ENCODE measurements around the gene IGFBP3.

The IGFBP3 gene

GRCh38 chr7:45922810-45923209 is 1.7 kb upstream of the IGFBP3 start:
- peak; percentile 60 for DNase-seq (ENCODE audit: low spot score)

DNA sequence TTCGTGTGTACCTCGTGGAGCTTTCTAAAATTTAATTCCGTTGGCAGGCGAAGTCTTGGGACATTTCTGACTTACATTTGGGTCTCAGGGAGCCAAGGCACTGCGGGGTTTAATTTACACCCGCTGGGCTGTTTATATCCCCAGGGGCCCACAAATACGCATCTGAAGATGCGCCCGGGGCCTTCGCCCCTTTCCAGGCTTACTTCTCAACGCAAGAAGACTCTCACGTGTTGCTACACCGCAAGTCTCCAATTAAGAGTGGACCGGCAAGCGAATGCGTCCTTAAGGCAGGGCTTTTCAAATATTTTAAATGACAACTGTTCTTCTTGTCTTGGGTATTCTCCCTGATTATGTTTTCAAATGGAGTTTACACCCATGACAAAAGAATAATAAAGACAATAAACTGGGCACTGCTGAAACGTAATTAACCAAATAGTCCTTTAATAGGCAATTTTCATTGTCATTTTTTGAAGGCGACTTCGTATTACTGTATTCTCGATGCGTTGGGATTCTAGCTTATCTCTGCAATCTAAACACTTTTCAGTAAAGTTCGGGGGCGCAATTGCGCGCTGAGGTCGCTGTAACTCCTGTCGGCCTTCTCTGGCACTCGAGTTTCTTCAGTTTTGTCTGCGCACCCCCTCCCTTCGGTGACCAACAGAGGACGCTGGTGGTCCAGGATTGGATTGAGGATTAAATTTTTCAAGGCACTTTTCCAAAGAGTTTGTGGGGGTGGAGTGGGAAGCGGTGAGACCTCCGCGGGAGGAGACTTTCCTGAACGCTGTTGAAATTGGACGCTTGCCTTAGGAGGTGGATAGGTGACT is 837 bp upstream of the IGFBP3 start:
- peak; percentile 82 for DNase-seq (ENCODE audit: low spot score)

DNA sequence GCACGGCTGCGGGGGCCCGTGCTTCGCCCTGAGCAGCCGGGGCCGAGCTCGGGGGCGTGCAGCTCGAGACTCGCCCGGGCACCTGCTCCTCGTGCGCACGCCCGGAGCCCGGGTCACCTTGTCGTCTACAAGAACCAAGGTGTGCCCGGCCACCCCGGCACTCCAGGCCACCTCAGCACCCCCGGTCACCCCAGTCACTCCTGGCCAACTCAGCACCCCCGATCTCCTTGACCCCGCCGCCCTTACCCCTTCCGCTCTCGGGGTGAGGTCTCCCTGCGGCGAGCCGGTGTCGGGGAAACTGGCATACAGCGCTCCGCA is 268 bp upstream of the IGFBP3 start:
- DNase-seq (ENCODE audit: low spot score), result no peak

GRCh38 chr7:45919993-45920459 is 1.0 kb downstream of the IGFBP3 start:
- no peak for DNase-seq (ENCODE audit: low spot score)

- no peak for DNase-seq (ENCODE audit: low spot score)
Measured at GRCh38 chr7:45919231-45919784, 1.8 kb downstream of the IGFBP3 start.

GRCh38 chr7:45918556-45918955 is 2.5 kb downstream of the IGFBP3 start:
- DNase-seq (ENCODE audit: low spot score), result no peak

GRCh38 chr7:45917658-45918057 is 3.4 kb downstream of the IGFBP3 start:
- DNase-seq (ENCODE audit: low spot score), result peak; percentile 66

- no peak for DNase-seq (ENCODE audit: low spot score)
Measured at GRCh38 chr7:45917064-45917463, 4.0 kb downstream of the IGFBP3 start.

DNA sequence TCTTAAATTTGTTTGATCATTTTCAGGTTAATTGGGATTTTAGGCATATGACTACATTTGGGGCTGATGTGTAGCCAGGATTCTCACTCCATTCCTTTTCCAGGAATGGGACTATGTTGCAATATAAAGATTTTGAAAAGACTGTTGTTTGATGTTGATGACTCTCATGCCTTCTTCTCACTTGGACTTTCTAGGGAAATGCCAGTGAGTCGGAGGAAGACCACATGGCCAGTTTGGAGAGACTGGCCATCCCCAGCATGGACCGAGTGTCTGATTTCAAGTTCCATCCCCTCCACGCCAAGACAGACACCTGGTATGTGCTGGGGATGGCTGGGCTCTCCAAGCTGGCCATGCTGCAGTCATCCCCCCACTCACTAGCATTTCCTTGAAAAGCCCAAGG is 5.5 kb downstream of the IGFBP3 start:
- no peak for DNase-seq (ENCODE audit: low spot score)

DNA sequence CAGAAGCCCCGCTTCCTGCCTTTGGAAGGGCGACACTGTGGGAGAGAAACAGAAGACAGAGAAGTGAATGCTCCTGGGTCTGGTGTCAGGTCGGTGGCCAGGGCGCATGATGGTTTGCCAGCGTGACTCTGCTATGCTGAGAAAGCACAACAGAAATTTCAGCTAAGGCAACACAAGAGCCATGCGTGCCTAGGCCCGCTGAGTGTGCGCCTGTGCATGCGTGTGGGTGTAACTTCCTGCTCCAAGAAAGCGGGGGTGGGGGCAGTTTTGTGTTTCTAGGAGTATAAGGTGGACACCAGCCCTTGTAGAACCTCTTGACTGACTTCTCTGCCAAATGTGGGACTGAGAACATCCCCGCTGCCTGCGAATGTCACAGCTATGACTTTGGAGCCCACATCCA is 6.2 kb downstream of the IGFBP3 start:
- DNase-seq (ENCODE audit: low spot score), result no peak

- DNase-seq (ENCODE audit: low spot score), result no peak
Measured at GRCh38 chr7:45912972-45913371, 8.1 kb downstream of the IGFBP3 start.

DNA sequence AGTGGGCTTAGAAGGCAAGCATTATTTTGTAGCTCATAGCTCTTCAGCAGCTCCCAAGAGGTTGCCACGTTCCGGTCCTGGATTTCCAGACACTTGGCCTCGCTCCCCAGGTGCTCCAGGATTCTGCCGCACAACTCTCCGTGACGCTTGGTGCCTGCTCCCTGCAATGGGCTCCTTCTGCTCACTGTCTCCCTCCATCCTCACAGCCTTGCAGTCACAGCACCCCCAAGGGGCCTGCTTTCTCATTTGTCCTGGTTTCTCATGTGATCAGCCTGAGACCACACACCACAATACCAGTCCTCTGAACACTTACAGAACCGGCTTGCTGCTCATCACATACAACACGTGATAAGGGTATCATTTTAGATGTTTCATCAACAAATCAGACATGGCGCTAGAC is 9.8 kb downstream of the IGFBP3 start:
- DNase-seq (ENCODE audit: low spot score), result no peak

- DNase-seq (ENCODE audit: low spot score), result no peak
Measured at GRCh38 chr7:45910855-45911254, 10.2 kb downstream of the IGFBP3 start.

DNA sequence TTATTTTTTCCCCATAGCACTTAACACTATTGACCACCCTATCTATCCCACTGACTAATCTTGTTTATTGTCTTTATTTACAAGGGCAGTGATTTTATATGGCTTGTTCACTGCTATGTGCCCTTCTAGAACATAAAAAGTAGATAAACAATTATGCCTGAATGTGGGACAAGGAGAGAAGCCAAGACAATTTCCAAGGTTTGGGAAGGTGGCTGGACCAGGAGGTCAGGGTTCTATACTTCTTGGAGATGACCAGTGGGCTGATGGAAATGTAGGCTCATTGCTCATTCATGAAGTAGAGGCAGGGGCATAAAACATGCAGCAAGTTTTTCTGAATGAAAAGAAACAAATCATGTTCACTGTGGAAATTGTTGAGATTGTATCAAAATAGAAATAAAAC is 11.5 kb downstream of the IGFBP3 start:
- no peak for DNase-seq (ENCODE audit: low spot score)

DNA sequence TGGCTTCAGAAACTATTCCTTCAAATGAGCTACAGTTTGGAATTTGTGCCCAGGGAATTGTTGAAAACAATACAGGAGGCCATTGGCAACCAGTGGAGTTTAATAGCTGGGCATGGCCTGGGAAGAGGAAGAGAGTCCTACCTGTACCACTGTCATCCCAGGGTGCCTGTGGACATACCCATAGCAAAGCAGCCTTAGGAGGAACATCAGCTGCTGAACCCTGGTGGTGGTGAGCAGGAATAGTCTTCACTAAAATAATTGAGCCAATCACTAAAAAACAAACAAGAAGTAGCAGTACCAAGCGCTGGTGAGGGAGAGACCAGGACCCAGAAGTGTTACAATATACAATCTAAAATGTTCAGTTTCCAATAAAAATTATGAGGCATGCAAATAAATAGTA is 18.3 kb downstream of the IGFBP3 start:
- DNase-seq (ENCODE audit: low spot score), result no peak

GRCh38 chr7:45901566-45901965 is 19.5 kb downstream of the IGFBP3 start:
- no peak for DNase-seq (ENCODE audit: low spot score)

DNA sequence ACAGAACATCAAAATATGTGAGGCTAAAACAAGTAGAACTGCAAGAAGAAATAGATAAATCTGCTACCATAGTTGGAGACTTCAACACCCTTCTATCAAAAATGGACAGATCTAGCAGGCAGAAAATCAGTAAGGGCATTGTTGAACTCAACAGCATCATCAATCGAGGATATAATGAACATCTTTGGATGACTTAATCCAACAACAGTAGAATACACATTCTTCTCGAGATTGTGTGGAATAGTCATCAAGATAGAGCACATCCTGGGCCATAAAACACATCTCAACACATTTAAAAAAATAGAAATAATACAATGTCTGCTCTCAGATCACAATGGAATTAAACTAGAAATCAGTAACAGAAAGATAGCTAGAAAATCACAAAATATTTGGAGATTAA is 22.9 kb downstream of the IGFBP3 start:
- DNase-seq (ENCODE audit: low spot score), result no peak

DNA sequence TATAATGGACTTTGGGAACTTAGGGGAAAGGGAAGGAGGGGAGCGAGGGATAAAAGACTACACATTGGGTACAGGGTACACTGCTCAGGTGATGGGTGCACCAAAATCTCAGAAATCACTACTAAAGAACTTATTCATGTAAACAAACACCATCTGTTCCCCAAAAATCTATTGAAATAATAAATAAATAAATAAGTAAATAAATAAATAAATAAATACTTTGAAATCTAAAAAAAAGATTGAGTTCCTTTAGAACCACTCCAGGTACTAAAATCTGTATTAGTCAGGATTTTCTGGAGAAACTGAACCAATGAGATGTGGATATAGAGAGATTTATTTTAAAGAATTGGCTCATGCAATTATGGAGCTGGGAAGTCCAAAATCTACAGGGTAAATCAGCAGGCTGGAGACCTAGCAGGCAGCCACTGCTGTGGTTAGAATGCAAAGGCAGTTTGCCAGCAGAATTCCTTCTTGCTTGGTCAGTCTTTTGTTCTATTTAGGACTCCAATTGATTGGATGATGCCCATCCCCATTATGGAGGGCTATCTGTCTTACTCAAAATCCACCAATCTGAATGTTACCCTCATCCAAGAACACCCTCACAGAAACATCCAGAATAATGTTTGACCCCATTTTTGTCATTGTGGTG is 23.9 kb downstream of the IGFBP3 start:
- DNase-seq (ENCODE audit: low spot score), result no peak

GRCh38 chr7:45894665-45895062 is 26.4 kb downstream of the IGFBP3 start:
- no peak for DNase-seq (ENCODE audit: low spot score)

GRCh38 chr7:45893996-45894664 is 26.9 kb downstream of the IGFBP3 start:
- no peak for DNase-seq (ENCODE audit: low spot score)

GRCh38 chr7:45893374-45893995 is 27.6 kb downstream of the IGFBP3 start:
- DNase-seq (ENCODE audit: low spot score), result no peak

- no peak for DNase-seq (ENCODE audit: low spot score)
Measured at GRCh38 chr7:45892407-45893035, 28.6 kb downstream of the IGFBP3 start.
